ENCODE results near the gene IFIT3.

GRCh38 chr10:89379103-89379502, 51.3 kb downstream of the IFIT3 start:
- TF ChIP-seq CREB1 (IDR thresholded peaks at IDR 0.05) (no peak), POLR2A (IDR thresholded peaks at IDR 0.05; ENCODE audit: control extremely low read depth in 1 of 2, low read depth in 2 of 2, low read length in 2 of 2) (no peak), TCF12 (IDR thresholded peaks at IDR 0.05; ENCODE audit: low read depth, low read length) (no peak), MAX (IDR thresholded peaks at IDR 0.05) (no peak), TBP (IDR thresholded peaks at IDR 0.05; ENCODE audit: low read depth, low read length) (no peak), SAP30 (IDR thresholded peaks at IDR 0.05; ENCODE audit: insufficient read depth, insufficient replicate concordance, low read length) (no peak), POLR2AphosphoS5 (IDR thresholded peaks at IDR 0.05; ENCODE audit: low read depth, low read length) (no peak)
